HG03196 (cell line): ENCODE measurements around the gene MMP11.
"Not testable (repeated sequence)": the region's sequence is repeated elsewhere in the genome, so short reads cannot be mapped to it uniquely, and the experiment has no call there.

ENCODE experiments used
- ATAC-seq: cut with Tn5 transposase; IDR thresholded peaks from one replicate; pipeline ENCODE4 v1.9.1; 2021; ENCODE audit not compliant: unreplicated experiment

Gene MMP11

GRCh38 chr22:23772649-23773473 lies at the start of gene MMP11:
Gene MMP11 (plus strand): TSS chr22:23772849. CDS start chr22:23772871, 22 bp downstream.
- ATAC-seq = no peak

- not testable (repeated sequence) for ATAC-seq
These were observed 44.5 kb upstream of the MMP11 start for GRCh38 chr22:23728108-23728507.

- ATAC-seq = no peak
These were observed 35.0 kb upstream of the MMP11 start for GRCh38 chr22:23737696-23738095.

GRCh38 chr22:23742505-23743264 lies 30.0 kb upstream of the MMP11 start:
- no peak for ATAC-seq

- no peak for ATAC-seq
These were observed 29.3 kb upstream of the MMP11 start for GRCh38 chr22:23743303-23743705.

GRCh38 chr22:23744001-23744400 lies 28.6 kb upstream of the MMP11 start:
- ATAC-seq = no peak

- no peak for ATAC-seq
These were observed 28.2 kb upstream of the MMP11 start for GRCh38 chr22:23744485-23744884.

GRCh38 chr22:23745791-23746190 lies 26.9 kb upstream of the MMP11 start:
- no peak for ATAC-seq

GRCh38 chr22:23749841-23750301 lies 22.8 kb upstream of the MMP11 start:
- no peak for ATAC-seq

- ATAC-seq = no peak
These were observed 22.3 kb upstream of the MMP11 start for GRCh38 chr22:23750367-23750713.

- ATAC-seq = peak; percentile 65
These were observed 21.8 kb upstream of the MMP11 start, which contains the start of gene ZNF70 for GRCh38 chr22:23750714-23751440. Gene ZNF70 (minus strand): TSS chr22:23751112. CDS start chr22:23745140, 5,972 bp downstream.

GRCh38 chr22:23751441-23751996 lies 21.1 kb upstream of the MMP11 start:
- peak; percentile 13 for ATAC-seq

GRCh38 chr22:23752090-23752691 lies 20.5 kb upstream of the MMP11 start:
- no peak for ATAC-seq

GRCh38 chr22:23752750-23753149 lies 19.9 kb upstream of the MMP11 start:
- no peak for ATAC-seq

GRCh38 chr22:23753385-23753784 lies 19.3 kb upstream of the MMP11 start:
- no peak for ATAC-seq

- ATAC-seq = no peak
These were observed 18.3 kb upstream of the MMP11 start, which contains the start of gene VPREB3 for GRCh38 chr22:23754220-23754919. Gene VPREB3 (minus strand): TSS chr22:23754425. CDS start chr22:23754363, 62 bp downstream.

GRCh38 chr22:23754980-23755636 lies 17.5 kb upstream of the MMP11 start:
- no peak for ATAC-seq

- no peak for ATAC-seq
These were observed 16.9 kb upstream of the MMP11 start for GRCh38 chr22:23755711-23756110.

- no peak for ATAC-seq
These were observed 15.8 kb upstream of the MMP11 start for GRCh38 chr22:23756891-23757290.
